GM08714 (cell line): ENCODE measurements around the gene NOS1AP.

Experiments
- H3K4me3 ChIP-seq: fragments of 200-500 bp; sonication (Bioruptor generic); 2 replicates; pipeline ENCODE4 v1.5.1; 2014; ENCODE audit warnings: mild to moderate bottlenecking, low read length, inconsistent platforms
- ZNF274 ChIP-seq: IDR thresholded peaks from 2 replicates; pipeline ENCODE4 v1.6.1; 2012; ENCODE audit warnings: mild to moderate bottlenecking, low read depth, low read length

NOS1AP gene

DNA sequence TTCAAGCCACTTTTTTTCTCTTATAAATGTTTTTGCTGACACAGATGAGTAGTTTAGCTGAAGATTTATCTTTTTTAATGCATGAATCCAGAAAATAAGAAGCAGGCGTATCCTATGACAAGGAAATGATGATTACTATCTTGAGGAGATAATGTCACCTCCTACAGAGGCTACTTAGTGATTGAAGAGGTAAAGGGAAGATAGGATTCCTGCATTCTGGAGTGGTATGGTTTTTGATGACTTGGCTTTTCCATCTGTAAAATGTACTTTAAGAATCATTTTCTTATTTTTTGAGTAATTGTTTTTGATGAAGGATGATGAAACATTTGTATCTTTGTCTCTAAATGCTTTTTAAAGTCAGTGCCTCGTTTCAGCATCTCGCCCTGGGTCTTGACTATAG lies 184.3 kb downstream of the NOS1AP start:
- TF ChIP-seq ZNF274: no peak
- no peak overlapping the region for H3K4me3 ChIP-seq

DNA sequence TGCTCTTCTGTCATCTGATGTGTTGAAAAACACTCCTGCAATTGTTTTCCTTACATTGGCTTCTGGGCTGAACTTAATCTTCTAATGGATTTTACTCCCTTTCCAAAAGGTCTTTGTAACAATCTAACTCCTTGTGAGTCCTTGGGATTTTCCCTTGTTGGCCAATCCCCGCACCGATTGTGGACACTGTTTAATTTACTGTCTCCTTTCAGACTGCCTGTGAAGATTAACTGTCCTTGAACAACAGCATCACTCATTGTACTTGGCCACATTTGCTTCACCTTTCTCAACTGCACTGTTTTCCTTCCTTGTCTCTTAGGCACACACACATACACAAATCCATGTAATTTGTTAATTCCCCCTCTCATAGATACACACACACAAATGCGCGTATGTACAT lies 186.8 kb downstream of the NOS1AP start:
- no peak overlapping the region for H3K4me3 ChIP-seq
- no peak for TF ChIP-seq ZNF274

DNA sequence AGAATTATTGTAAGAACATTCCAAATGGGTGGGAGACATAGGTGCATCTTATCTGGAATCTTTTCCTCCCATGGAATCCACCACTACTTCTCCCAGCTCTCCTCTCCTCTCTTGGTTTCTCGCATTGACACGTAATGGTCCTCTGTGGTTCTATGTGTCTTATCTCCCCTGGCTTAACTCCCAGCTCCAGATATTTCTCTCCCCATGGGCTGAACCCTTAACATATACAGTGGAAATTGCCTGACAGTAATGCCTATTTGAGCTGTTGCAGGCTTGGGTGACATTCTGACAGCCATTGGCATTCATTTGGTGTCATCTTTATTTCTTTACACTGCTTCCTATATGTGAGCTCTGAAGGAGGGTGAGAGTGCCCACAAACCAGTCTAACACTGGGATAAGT lies 188.9 kb downstream of the NOS1AP start:
- TF ChIP-seq ZNF274: no peak
- H3K4me3 ChIP-seq: no peak overlapping the region

DNA sequence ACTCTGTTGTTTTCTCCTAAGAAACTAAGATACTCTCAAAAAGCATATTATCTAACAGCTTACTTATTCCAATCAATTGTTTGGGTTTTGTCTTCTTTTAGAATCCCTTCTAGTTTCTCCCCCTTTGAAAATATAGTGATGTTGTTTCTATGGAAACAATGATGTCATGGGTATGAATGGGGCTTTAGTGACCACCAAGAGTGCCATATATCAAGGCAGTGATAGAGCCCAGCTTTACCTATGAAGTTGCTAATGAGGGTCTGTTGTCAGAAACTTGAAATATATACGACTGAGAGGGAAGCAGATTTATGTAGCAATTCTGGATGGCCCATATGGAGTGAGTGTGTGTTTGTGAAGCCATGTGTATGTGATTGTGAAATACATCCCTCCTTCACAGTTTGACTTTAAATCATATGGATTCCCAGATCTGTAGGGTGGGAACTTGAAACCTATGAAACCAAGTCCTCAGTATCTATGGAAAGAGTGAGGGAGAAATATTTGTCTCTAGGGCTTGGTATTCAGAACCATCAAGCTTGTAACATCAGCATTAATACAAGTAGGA lies 190.5 kb downstream of the NOS1AP start:
- TF ChIP-seq ZNF274: no peak
- H3K4me3 ChIP-seq: no peak overlapping the region

DNA sequence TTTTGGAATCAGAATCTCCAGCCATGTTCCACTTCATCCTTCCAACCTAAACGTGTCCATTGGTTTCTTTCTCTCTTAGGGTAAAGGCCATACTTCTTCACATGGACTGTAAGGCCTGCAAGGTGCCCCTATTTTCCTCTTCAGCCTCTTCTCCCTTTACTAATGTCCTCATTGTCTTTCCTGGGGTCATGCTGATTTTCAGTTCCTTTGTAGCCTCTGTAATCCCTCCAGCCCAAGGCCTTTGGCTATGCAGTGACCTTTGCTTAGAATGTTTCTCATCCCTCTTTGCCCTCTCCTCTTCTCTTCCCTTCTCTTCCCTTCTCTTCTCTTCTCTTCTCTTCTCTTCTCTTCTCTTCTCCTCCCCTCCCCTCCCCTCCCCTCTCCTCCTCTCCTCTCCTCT lies 194.6 kb downstream of the NOS1AP start:
- TF ChIP-seq ZNF274: no peak
- H3K4me3 ChIP-seq: no peak overlapping the region

DNA sequence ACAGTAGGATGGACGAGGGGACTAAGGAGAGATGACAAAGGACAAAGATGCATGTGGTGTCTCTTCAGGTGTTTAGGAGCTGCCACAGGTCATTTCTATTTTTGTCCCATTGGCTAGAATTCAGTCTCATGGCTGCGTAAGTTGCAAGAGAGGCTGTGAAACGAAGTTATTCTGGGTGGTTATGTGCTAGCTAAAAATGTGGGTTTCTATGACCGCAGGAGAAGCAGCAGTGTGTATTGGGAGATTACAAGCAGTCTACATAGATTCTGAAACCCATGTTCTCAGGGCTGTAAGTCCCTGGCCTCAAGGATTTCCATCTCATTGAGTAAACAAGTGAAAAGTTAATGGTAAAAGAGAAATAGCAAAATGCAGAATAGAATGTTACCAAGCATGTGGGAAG lies 196.5 kb downstream of the NOS1AP start:
- H3K4me3 ChIP-seq: no peak overlapping the region
- TF ChIP-seq ZNF274: no peak

DNA sequence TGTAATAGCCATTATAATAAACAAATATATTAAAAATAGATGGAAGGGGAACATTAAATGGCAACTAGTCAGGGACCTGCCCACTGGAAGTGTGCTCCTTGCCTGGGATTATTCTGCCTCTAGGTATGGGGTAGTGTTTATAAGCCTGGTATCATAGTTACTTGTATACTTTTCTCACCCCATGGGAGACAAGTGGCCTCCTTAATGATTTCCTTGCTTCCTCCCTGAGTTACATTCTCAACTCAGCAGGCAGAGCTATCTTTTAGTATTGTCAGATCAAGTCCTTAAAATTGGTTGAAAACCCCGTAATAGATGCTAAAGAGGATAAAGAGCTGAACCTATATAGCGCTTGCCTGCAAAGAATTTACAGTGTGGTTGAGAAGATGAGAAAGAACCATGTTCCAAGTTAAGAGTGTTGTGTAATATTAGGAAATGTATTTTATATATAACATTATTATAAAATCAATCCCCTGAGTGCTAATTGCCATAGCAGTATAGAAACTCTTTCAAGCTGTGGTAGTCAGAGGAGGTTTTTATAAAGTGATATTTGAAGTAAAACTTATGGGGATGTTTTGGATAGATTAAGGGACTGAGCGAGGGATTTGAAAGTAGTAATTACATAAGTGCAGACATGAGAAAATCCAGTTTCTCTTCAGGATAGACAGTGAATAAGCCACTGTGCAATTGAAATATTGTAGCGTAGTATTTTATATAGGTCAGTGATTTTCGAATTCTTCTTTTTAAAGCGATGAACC lies 200.7 kb downstream of the NOS1AP start:
- H3K4me3 ChIP-seq: no peak overlapping the region
- TF ChIP-seq ZNF274: no peak

DNA sequence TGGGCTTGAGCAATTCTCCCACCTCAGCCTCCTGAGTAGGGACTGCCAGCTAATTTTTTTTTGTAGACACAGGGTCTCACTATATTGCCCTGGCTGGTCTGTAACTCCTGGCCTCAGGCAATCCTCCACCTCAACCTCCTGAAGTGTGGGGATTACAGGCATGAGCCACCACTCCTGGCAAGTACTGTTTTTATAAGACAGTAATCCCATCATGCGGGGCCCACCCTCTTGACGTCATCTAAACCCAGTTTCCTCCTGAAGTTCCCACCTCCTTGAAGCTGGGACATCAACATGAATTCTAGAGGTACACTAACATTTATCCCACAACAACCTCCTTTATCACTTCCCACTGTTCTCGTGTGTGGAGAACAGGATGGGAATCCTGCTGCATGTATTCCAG lies 202.5 kb downstream of the NOS1AP start:
- no peak for TF ChIP-seq ZNF274
- H3K4me3 ChIP-seq: no peak overlapping the region

DNA sequence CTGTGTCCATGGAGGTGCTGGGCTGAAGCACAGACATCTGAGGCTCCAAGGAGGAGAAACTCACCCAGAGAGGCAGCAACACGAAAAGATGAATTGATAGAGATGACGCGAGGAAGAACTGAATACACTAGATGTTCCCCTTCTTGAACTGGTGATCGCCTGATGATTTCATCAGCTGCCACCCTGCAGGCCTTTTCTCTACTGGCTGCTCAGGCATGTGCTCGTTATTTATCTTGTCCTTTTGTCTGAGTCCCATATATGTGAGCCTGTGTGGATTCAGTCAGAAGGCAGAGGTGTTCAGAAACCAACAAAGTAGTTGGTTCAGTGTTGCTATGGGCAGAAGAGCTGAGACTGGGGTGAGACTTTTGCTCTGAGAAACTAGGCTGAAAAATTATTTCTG lies 202.9 kb downstream of the NOS1AP start:
- no peak overlapping the region for H3K4me3 ChIP-seq
- no peak for TF ChIP-seq ZNF274

DNA sequence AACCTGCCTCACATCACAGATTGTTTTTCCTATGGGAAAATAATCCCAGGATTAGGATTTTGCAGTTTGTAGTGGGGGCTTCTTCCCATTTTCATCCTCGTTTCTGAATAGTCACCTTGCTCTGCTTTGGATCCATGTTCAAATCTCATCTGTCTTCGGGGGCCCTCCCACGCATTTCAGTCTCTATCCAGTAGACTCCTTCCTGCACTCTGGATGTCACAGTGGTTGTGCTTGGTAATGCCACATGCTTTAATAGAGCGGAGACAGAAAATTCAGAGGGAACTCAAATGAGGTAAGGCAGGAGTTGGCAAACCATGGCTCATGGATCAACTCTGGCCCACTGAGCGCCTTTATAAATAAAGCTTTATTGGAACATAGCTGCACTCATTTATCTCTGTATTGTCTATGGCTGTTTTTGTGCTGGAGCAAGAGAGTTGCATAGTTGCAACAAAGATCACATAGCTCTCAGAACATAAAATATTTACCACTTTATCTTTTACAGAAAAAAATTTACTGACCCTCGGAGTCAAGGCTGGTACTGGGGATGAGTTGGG lies 206.2 kb downstream of the NOS1AP start:
- no peak overlapping the region for H3K4me3 ChIP-seq
- TF ChIP-seq ZNF274: no peak

DNA sequence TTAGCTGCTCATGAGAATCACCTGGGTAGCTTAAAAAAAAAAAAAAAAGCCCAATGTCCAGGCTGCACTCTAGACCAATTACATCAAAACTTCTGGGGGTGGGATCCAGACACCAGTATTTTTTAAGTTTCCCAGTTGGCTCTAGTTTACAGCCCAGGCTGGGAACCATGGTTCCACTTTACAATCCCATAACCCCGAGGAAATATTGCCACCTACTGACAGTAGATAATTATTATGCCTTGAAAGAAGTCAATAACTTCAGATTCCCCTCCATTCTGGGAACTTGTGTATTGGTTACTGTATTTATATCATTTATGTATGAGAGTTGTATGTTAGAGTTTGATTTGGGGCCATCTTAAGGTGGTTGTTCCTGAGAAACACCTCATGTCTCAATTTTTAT lies 207.0 kb downstream of the NOS1AP start:
- no peak for TF ChIP-seq ZNF274

DNA sequence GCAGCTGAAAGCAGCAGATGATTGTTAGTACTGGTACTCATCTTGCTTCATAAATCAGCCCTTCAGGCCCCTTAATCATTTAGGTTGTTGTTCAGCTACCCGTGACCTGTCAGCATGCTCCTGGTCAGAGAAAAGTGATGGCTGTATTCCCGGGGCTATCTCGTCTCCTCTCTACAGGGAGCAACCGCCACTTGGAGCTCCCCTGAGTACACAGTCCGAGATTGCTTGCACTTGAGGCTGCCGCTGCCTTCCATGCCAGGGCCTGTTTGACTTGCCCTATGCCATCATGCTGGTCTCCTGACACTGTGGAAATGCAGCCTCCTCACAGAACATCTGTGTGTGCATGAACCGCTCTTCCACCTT lies 209.6 kb downstream of the NOS1AP start:
- TF ChIP-seq ZNF274: no peak
- H3K4me3 ChIP-seq: no peak overlapping the region

More for the DNA sequence above, 207.0 kb downstream of the NOS1AP start:
- H3K4me3 ChIP-seq: no peak overlapping the region

DNA sequence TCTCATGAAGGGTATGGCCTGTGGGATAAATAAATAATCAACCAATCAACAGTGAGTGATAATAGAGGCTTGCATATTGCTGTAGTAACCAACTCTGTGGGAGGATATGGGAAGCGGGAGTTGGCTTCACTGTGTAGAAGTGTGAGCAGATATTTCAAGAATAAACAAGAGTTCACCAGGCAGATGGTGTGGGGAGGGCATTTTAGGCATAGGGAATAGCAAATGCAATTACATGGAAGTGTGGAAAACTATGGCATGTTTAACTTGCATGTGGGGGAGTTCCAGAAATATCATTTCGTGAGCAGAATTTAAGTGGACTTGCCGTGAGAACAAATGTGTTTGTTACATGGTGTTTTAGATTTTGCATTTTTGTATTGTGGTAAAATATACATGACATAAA lies 211.9 kb downstream of the NOS1AP start:
- no peak overlapping the region for H3K4me3 ChIP-seq
- no peak for TF ChIP-seq ZNF274

DNA sequence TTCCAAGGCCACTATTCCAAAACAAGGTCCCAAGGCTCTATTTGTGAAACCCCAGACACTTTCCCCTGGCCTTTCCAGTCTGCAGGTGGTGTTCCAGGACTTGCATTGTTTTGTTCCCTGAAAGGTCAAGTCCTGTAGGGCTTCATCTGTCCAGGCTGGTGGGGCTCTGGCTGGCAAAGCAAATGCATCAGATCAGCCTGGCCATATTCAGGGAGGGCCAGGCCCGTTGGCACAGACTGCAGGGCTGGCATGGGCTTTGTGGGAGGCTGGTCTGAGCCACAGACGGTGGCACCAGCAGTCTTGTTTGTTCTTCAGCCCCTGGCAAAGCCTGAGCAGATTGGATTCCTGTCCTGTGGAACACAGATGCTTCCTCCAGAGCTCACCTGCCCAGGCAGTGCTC lies 214.2 kb downstream of the NOS1AP start:
- TF ChIP-seq ZNF274: no peak
- H3K4me3 ChIP-seq: no peak overlapping the region

DNA sequence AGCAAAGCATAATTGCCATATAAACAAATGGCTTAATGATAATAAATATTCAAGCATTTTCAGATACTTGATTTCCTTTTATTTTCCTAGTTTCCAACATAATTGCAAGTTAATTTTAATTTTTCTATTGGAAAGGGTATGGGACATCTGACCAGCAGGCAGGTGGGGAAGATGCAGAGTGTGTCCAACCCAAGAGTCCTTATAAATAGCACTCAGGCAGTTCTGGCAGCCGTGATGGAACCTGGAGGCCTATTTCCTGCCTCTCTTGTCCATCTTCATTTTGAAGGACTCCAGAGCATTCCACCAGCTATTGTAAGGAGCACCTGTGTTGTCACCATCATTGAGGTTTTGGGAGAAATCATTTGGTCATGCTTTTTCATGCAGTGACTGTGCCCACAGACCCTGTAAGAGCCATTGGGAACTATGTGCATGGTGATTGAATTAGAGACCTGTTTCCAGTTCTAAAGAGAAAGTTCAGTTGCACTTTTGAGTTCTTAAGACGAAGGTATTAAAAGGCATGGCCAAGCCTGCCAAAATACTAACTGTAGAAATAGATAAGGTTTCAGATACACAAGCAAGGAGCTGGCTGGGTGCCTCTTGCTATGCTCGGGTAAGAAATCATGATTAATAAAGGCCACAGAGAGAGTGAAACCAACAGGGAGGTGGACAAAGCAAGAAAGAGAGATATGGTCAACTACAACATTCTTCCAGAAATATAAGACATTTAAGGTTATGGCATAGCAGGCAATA lies 214.9 kb downstream of the NOS1AP start:
- no peak overlapping the region for H3K4me3 ChIP-seq
- no peak for TF ChIP-seq ZNF274
